ENCODE measurements around the gene DENND2A. TPM values are rescaled to one million over a fixed set of nuclear protein-coding genes. Genes with fewer than 3 reads are reported as not detected.

The DENND2A gene
- total and polyA plus RNA-seq, 4 donors, result 1.2 to 7.4 (median 2.3) TPM

DNA sequence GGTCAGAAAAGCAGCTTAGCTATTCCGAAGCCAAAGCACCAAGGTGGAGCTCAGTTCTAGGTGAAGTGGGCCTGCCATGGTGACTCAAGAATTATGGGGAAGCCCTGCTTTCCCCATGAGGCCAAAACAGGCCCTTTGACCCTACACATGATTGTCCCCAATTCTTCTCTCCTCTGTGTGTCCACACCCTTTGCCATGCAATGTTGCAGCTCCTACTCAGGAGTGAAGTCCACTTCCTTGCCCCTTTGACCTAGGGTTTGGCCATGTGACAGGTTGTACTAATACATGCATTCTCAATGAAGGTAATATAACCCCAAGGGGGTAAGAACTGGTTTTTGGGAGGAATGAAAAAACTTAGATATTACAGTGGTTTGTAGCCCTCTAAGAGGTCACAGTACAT, 93.7 kb downstream of the DENND2A start:
- no peak overlapping the region for H3K4me3 ChIP-seq (ENCODE audit: low read depth in 1 of 3, low read length in 3 of 3)
- no peak for DNase-seq (ENCODE audit: low spot score)
- peaks cover 0 to 12% (median 6%) of the 10 kb centered on the region in 4 donors for H3K4me1 ChIP-seq (ENCODE audit: control insufficient read depth in 4 of 4, insufficient read depth in 4 of 4, low read length in 3 of 4)
- WGBS, result 94% methylated on average over 1 of the region's 1 CpG
- no peaks in the 10 kb centered on the region for H3K9me3 ChIP-seq (ENCODE audit: control insufficient read depth in 4 of 4, low read length in 3 of 4)
- H3K36me3 ChIP-seq (ENCODE audit: control insufficient read depth in 4 of 4, insufficient read depth in 3 of 4, low read depth in 1 of 4, low read length in 3 of 4), result no peaks in the 10 kb centered on the region
- no peak overlapping the region for H3K9ac ChIP-seq (ENCODE audit: low read depth in 1 of 2, low read length in 2 of 2)
- no peaks in the 10 kb centered on the region for H3K27me3 ChIP-seq (ENCODE audit: control insufficient read depth in 4 of 4, insufficient read depth in 4 of 4, low read length in 3 of 4)
- H3K27ac ChIP-seq (ENCODE audit: low read depth in 1 of 2, low read length in 2 of 2), result no peak overlapping the region
- TF ChIP-seq HNF4A (conservative IDR thresholded peaks at IDR 0.05) (peak; percentile 61 to 89), GABPA (IDR thresholded peaks at IDR 0.05 in 1 of 2, conservative IDR thresholded peaks at IDR 0.05 in 1 of 2) (no peak), RXRA (IDR thresholded peaks at IDR 0.05) (peak in 1 of 2 donors; percentile 63), SP1 (IDR thresholded peaks at IDR 0.05) (peak; percentile 52), HNF4G (IDR thresholded peaks at IDR 0.05) (peak; percentile 78), YY1 (IDR thresholded peaks at IDR 0.05) (no peak)

DNA sequence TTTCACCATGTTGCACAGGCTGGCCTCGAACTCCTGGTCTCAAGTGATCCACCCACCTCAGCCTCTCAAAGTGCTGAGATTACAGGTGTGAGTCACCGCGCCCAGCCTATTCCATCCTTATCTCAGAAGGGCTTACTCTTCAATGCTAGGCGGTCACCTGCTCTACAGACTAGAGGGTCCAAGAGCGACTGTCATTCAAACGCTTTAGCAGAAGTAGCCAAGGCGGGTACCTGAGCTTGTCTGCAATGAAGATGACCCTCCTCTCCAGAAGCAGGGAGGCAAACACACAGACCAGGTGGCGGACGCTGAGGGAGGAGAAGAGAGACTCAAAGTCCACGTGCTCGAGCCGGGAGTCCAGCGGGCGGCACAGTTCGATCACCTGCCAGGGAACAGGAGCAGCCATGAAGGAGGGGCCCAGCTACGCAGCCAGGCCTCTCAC, 96.2 kb downstream of the DENND2A start:
- Histone ChIP-seq H3K4me1 (ENCODE audit: control insufficient read depth in 4 of 4, insufficient read depth in 4 of 4, low read length in 3 of 4) (peaks cover 0 to 26% (median 15%) of the 10 kb centered on the region in 4 donors), H3K27ac (ENCODE audit: low read depth in 1 of 2, low read length in 2 of 2) (no peak overlapping the region), H3K4me3 (ENCODE audit: low read depth in 1 of 3, low read length in 3 of 3) (no peak overlapping the region), H3K9me3 (ENCODE audit: control insufficient read depth in 4 of 4, low read length in 3 of 4) (no peaks in the 10 kb centered on the region), H3K9ac (ENCODE audit: low read depth in 1 of 2, low read length in 2 of 2) (no peak overlapping the region), H3K27me3 (ENCODE audit: control insufficient read depth in 4 of 4, insufficient read depth in 4 of 4, low read length in 3 of 4) (no peaks in the 10 kb centered on the region), H3K36me3 (ENCODE audit: control insufficient read depth in 4 of 4, insufficient read depth in 3 of 4, low read depth in 1 of 4, low read length in 3 of 4) (no peaks in the 10 kb centered on the region)
- peak; percentile 52 for DNase-seq (ENCODE audit: low spot score)
- TF ChIP-seq NR2F2 (IDR thresholded peaks at IDR 0.05) (no peak), FOXA1 (IDR thresholded peaks at IDR 0.05) (no peak), RXRA (IDR thresholded peaks at IDR 0.05) (no peak), RAD21 (IDR thresholded peaks at IDR 0.05) (no peak), HNF4G (IDR thresholded peaks at IDR 0.05) (no peak), FOXA2 (IDR thresholded peaks at IDR 0.05) (no peak), EGR1 (IDR thresholded peaks at IDR 0.05; ENCODE audit: low read depth in 2 of 2) (no peak), SP1 (IDR thresholded peaks at IDR 0.05) (peak; percentile 28), HNF4A (conservative IDR thresholded peaks at IDR 0.05) (peak in 1 of 2 donors; percentile 56), TAF1 (conservative IDR thresholded peaks at IDR 0.05) (no peak), JUND (IDR thresholded peaks at IDR 0.05) (no peak), YY1 (IDR thresholded peaks at IDR 0.05) (no peak), GABPA (IDR thresholded peaks at IDR 0.05 in 1 of 2, conservative IDR thresholded peaks at IDR 0.05 in 1 of 2) (no peak)
- TF ChIP-seq, protein P1, sequence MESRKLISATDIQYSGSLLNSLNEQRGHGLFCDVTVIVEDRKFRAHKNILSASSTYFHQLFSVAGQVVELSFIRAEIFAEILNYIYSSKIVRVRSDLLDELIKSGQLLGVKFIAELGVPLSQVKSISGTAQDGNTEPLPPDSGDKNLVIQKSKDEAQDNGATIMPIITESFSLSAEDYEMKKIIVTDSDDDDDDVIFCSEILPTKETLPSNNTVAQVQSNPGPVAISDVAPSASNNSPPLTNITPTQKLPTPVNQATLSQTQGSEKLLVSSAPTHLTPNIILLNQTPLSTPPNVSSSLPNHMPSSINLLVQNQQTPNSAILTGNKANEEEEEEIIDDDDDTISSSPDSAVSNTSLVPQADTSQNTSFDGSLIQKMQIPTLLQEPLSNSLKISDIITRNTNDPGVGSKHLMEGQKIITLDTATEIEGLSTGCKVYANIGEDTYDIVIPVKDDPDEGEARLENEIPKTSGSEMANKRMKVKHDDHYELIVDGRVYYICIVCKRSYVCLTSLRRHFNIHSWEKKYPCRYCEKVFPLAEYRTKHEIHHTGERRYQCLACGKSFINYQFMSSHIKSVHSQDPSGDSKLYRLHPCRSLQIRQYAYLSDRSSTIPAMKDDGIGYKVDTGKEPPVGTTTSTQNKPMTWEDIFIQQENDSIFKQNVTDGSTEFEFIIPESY (IDR thresholded peaks at IDR 0.05), result no peak
- TF ChIP-seq, protein P2, sequence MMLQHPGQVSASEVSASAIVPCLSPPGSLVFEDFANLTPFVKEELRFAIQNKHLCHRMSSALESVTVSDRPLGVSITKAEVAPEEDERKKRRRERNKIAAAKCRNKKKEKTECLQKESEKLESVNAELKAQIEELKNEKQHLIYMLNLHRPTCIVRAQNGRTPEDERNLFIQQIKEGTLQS (IDR thresholded peaks at IDR 0.05), result no peak
- TF ChIP-seq, protein P3, sequence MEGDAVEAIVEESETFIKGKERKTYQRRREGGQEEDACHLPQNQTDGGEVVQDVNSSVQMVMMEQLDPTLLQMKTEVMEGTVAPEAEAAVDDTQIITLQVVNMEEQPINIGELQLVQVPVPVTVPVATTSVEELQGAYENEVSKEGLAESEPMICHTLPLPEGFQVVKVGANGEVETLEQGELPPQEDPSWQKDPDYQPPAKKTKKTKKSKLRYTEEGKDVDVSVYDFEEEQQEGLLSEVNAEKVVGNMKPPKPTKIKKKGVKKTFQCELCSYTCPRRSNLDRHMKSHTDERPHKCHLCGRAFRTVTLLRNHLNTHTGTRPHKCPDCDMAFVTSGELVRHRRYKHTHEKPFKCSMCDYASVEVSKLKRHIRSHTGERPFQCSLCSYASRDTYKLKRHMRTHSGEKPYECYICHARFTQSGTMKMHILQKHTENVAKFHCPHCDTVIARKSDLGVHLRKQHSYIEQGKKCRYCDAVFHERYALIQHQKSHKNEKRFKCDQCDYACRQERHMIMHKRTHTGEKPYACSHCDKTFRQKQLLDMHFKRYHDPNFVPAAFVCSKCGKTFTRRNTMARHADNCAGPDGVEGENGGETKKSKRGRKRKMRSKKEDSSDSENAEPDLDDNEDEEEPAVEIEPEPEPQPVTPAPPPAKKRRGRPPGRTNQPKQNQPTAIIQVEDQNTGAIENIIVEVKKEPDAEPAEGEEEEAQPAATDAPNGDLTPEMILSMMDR (IDR thresholded peaks at IDR 0.05; ENCODE audit: low read depth, low read length, missing input control), result no peak
- TF ChIP-seq, protein P4, sequence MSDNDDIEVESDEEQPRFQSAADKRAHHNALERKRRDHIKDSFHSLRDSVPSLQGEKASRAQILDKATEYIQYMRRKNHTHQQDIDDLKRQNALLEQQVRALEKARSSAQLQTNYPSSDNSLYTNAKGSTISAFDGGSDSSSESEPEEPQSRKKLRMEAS (IDR thresholded peaks at IDR 0.05), result no peak
- TF ChIP-seq, protein P5, sequence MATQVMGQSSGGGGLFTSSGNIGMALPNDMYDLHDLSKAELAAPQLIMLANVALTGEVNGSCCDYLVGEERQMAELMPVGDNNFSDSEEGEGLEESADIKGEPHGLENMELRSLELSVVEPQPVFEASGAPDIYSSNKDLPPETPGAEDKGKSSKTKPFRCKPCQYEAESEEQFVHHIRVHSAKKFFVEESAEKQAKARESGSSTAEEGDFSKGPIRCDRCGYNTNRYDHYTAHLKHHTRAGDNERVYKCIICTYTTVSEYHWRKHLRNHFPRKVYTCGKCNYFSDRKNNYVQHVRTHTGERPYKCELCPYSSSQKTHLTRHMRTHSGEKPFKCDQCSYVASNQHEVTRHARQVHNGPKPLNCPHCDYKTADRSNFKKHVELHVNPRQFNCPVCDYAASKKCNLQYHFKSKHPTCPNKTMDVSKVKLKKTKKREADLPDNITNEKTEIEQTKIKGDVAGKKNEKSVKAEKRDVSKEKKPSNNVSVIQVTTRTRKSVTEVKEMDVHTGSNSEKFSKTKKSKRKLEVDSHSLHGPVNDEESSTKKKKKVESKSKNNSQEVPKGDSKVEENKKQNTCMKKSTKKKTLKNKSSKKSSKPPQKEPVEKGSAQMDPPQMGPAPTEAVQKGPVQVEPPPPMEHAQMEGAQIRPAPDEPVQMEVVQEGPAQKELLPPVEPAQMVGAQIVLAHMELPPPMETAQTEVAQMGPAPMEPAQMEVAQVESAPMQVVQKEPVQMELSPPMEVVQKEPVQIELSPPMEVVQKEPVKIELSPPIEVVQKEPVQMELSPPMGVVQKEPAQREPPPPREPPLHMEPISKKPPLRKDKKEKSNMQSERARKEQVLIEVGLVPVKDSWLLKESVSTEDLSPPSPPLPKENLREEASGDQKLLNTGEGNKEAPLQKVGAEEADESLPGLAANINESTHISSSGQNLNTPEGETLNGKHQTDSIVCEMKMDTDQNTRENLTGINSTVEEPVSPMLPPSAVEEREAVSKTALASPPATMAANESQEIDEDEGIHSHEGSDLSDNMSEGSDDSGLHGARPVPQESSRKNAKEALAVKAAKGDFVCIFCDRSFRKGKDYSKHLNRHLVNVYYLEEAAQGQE (IDR thresholded peaks at IDR 0.05), result no peak
- WGBS, result 63% methylated on average over 16 of the region's 16 CpGs

Measured in liver (tissue), 9 donors.